ENCODE measurements around the gene FEZF2. TPM values are rescaled to one million over a fixed set of nuclear protein-coding genes. Genes with fewer than 3 reads are reported as not detected.

The FEZF2 gene
- total RNA-seq, 1 experiment from 2014 or later: 0.14 TPM

- no peaks in the 10 kb centered on the region for H3K27me3 ChIP-seq (ENCODE audit: control insufficient read depth, insufficient read depth, low read length)
- H3K4me3 ChIP-seq (ENCODE audit: insufficient read depth, low read depth, low read length): no peak overlapping the region
- no peaks in the 10 kb centered on the region for H3K36me3 ChIP-seq (replicated peaks; ENCODE audit: control insufficient read depth, insufficient read depth, low read length)
- no peak for DNase-seq
Measured at GRCh38 chr3:62332017-62332416, 41.3 kb downstream of the FEZF2 start.

DNA sequence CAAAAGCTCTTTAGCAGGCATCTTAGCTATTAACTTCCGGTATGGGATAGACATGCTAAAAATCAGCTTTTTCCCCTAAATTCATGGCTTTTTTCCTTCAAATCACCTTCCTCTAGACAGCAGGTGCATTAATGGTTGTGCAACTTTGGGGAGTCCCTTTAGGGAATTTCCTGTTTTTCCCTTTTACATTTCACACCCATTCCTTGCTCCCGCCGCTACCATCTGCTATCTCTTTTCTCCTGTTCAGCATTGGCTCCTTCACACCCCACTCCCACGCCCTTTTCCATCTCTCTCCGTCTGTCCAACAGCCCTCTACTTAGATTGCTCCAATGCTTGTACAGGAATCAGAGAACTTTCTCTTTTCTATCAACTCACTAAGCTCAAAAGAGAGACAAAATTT, 43.4 kb downstream of the FEZF2 start:
- Histone ChIP-seq H3K27me3 (ENCODE audit: control insufficient read depth, insufficient read depth, low read length) (no peaks in the 10 kb centered on the region), H3K36me3 (replicated peaks; ENCODE audit: control insufficient read depth, insufficient read depth, low read length) (no peaks in the 10 kb centered on the region), H3K4me3 (ENCODE audit: insufficient read depth, low read depth, low read length) (no peak overlapping the region)
- no peak for DNase-seq

GRCh38 chr3:62325896-62326295, 47.5 kb downstream of the FEZF2 start:
- no peak for DNase-seq
- no peak overlapping the region for H3K4me3 ChIP-seq (ENCODE audit: insufficient read depth, low read depth, low read length)

GRCh38 chr3:62323241-62323640, 50.1 kb downstream of the FEZF2 start:
- DNase-seq: no peak
- no peaks in the 10 kb centered on the region for H3K27me3 ChIP-seq (ENCODE audit: control insufficient read depth, insufficient read depth, low read length)
- no peaks in the 10 kb centered on the region for H3K36me3 ChIP-seq (replicated peaks; ENCODE audit: control insufficient read depth, insufficient read depth, low read length)
- no peak overlapping the region for H3K4me3 ChIP-seq (ENCODE audit: insufficient read depth, low read depth, low read length)

More at GRCh38 chr3:62325896-62326295, 47.5 kb downstream of the FEZF2 start:
- H3K36me3 ChIP-seq (replicated peaks; ENCODE audit: control insufficient read depth, insufficient read depth, low read length): no peaks in the 10 kb centered on the region
- H3K27me3 ChIP-seq (ENCODE audit: control insufficient read depth, insufficient read depth, low read length): no peaks in the 10 kb centered on the region

All from H7 (cell line).